Adrenal gland (tissue), 12 donors: ENCODE results near the gene TNKS1BP1. TPM values are rescaled to one million over a fixed set of nuclear protein-coding genes. Genes with fewer than 3 reads are reported as not detected.

Experiments
- DNase-seq, 7 donors: peaks; one replicate each; pipeline ENCODE4 v3.0.0-alpha.2; 2019 to 2020
- H3K27ac ChIP-seq, 5 donors: fragments of 200-600 bp; sonication (generic) in 4 of 5; 1 replicate in 3 of 5; 2 replicates in 2 of 5; pipeline versions ENCODE4 v1.5.1 to v1.8.0; 2016 to 2020; ENCODE audit warnings: mild to moderate bottlenecking in 1 of 5
- H3K27me3 ChIP-seq: fragments of 200-600 bp; 2 replicates; pipeline ENCODE4 v1.8.0; 2021
- H3K36me3 ChIP-seq, 2 donors: fragments of 200-600 bp; replicated peaks in 1 of 2; 1 replicate in 1 of 2; 2 replicates in 1 of 2; pipeline versions ENCODE4 v1.5.1 to v1.8.0; 2018 to 2022
- H3K4me1 ChIP-seq, 2 donors: fragments of 200-600 bp; replicated peaks in 1 of 2; 1 replicate in 1 of 2; 2 replicates in 1 of 2; pipeline versions ENCODE4 v1.5.1 to v1.8.0; 2018 to 2021
- H3K4me3 ChIP-seq, 4 donors: fragments of 200-600 bp; sonication (generic) in 3 of 4; one replicate each; pipeline ENCODE4 v1.5.1; 2016 to 2018
- H3K9me3 ChIP-seq, 3 donors: fragments of 200-600 bp; sonication (generic) in 1 of 3; replicated peaks in 1 of 3; 1 replicate in 2 of 3; 2 replicates in 1 of 3; pipeline versions ENCODE4 v1.5.1 to v1.8.0; 2016 to 2021
- CTCF ChIP-seq, 6 experiments: fragments of 450-650 bp in 4 of 6; fragments of 200-600 bp in 2 of 6; sonication (generic) in 1 of 6; IDR thresholded peaks; 1 replicate in 5 of 6; 2 replicates in 1 of 6; pipeline versions ENCODE4 v1.5.1 to v1.8.0; 2016 to 2021; ENCODE audit warnings: antibody characterized with exemption in 6 of 6, mild to moderate bottlenecking in 2 of 6, moderate library complexity in 1 of 6
- POLR2A ChIP-seq, 2 donors: fragments of 450-650 bp; IDR thresholded peaks; one replicate each; pipeline ENCODE4 v1.6.1; 2017; ENCODE audit warnings: antibody characterized with exemption in 2 of 2, mild to moderate bottlenecking in 2 of 2, moderate library complexity in 1 of 2
- WGBS, 4 donors: extraction: QIAGEN DNeasy Blood & Tissue Kit in 2 of 4; methylation state at CpG; one replicate each; pipeline versions ENCODE4 v1.1.5 to v1.1.7; 2013 to 2017; 5-methylcytosine and 5-hydroxymethylcytosine counted together
- intact Hi-C, 2 donors: fragments of 100-400 bp; cut with DNase I; formaldehyde crosslinking; loops; one replicate each; pipeline versions ENCODE4 v1.14.1 to v1.15.0; 2022 to 2023
- polyA plus RNA-seq, 3 donors: library from polyadenylated mRNA; stranded (reverse); fragments of 200-250 nt in 2 of 3; fragments of 350-450 nt in 1 of 3; fragmentation: Illumina TruSeq in 1 of 3; extraction: RNeasy Lipid Tissue Mini Kit (QIAGEN cat#74804) in 1 of 3; gene quantifications; one replicate each; pipeline ENCODE4 v1.2.3, GENCODE V29; 2013 to 2014
- total RNA-seq, 9 donors: library from RNA; depleted of rRNA in 4 of 9; stranded (reverse); fragments of >200 nt in 4 of 9; fragments of 120-200 nt in 1 of 9; fragmentation: NEBNext Ultra II Directional in 1 of 9; extraction: Animal tissue kit (Norgen Biotek cat#: 25700) in 1 of 9; gene quantifications; one replicate each; pipeline versions ENCODE4 v1.1.0 to v1.2.4, GENCODE V29; 2013 to 2023
- donor health status: healthy with polysubstance abuse.
- donor health status: Bipolar disorder and iron deficiency.
- donor health status: DM: yes; HTN: yes; CAD: no.
- donor health status: DM: no; HTN: no; CAD: no.
- donor health status: DM: no; HTN: no; CAD: no.
- donor health status: DM: yes; HTN: yes; CAD: no.

Gene TNKS1BP1
- total and polyA plus RNA-seq, 12 donors, result 24.5 to 338 (median 140) TPM

- no peaks in the 10 kb centered on the region for H3K9me3 ChIP-seq
- peak overlapping the region in 2 of 5 donors; percentile 61 to 98 for H3K27ac ChIP-seq
- DNase-seq, result no peak
- peaks cover 67 to 81% of the 10 kb centered on the region in 2 donors for H3K4me1 ChIP-seq
- intact Hi-C loops, result no loop called here
- 17 to 48% (median 31%) methylated on average over 2 of the region's 2 CpGs for WGBS, 4 donors
- TF ChIP-seq POLR2A (IDR thresholded peaks at IDR 0.05), result no peak
- TF ChIP-seq CTCF (IDR thresholded peaks at IDR 0.05), result no peak
- H3K27me3 ChIP-seq, result no peaks in the 10 kb centered on the region
- H3K4me3 ChIP-seq, result no peak overlapping the region
- H3K36me3 ChIP-seq, result peaks cover 0 to 62% of the 10 kb centered on the region in 2 donors
Measured at GRCh38 chr11:57318178-57318577, 6.6 kb downstream of the TNKS1BP1 start.

GRCh38 chr11:57316017-57316416, 8.7 kb downstream of the TNKS1BP1 start:
- 32 to 49% (median 35%) methylated on average over 3 of the region's 3 CpGs for WGBS, 4 donors
- peaks cover 64 to 83% of the 10 kb centered on the region in 2 donors for H3K4me1 ChIP-seq
- H3K36me3 ChIP-seq, result peaks cover 0 to 73% of the 10 kb centered on the region in 2 donors
- no peaks in the 10 kb centered on the region for H3K27me3 ChIP-seq
- H3K27ac ChIP-seq, result peak overlapping the region in 4 of 5 donors; percentile 11 to 98 (median 50)
- no peak for TF ChIP-seq POLR2A (IDR thresholded peaks at IDR 0.05)
- TF ChIP-seq CTCF (IDR thresholded peaks at IDR 0.05), result no peak
- H3K9me3 ChIP-seq, result no peaks in the 10 kb centered on the region
- no peak overlapping the region for H3K4me3 ChIP-seq
- DNase-seq, result peak in 4 of 7 donors; percentile 34 to 71 (median 62)
- intact Hi-C loops, result no loop called here

GRCh38 chr11:57315491-57315890, 9.3 kb downstream of the TNKS1BP1 start:
- TF ChIP-seq CTCF (IDR thresholded peaks at IDR 0.05) (no peak), POLR2A (IDR thresholded peaks at IDR 0.05) (no peak)
- Histone ChIP-seq H3K4me3 (no peak overlapping the region), H3K27me3 (no peaks in the 10 kb centered on the region), H3K9me3 (no peaks in the 10 kb centered on the region), H3K4me1 (peaks cover 65 to 83% of the 10 kb centered on the region in 2 donors), H3K36me3 (peaks cover 0 to 70% of the 10 kb centered on the region in 2 donors), H3K27ac (peak overlapping the region in 3 of 5 donors; percentile 54 to 98 (median 54))
- peak in 6 of 7 donors; percentile 45 to 76 (median 70) for DNase-seq
- intact Hi-C loops, result no loop called here
- WGBS, 4 donors, result 3 to 8% (median 5%) methylated on average over 8 of the region's 8 CpGs

- Histone ChIP-seq H3K9me3 (no peaks in the 10 kb centered on the region), H3K4me1 (peaks cover 69 to 84% of the 10 kb centered on the region in 2 donors), H3K27ac (peak overlapping the region in 2 of 5 donors; percentile 54 to 98), H3K4me3 (no peak overlapping the region), H3K27me3 (no peaks in the 10 kb centered on the region), H3K36me3 (peaks cover 0 to 70% of the 10 kb centered on the region in 2 donors)
- intact Hi-C loops, result no loop called here
- no peak for DNase-seq
- 87 to 91% (median 89%) methylated on average over 15 of the region's 15 CpGs for WGBS, 4 donors
- TF ChIP-seq POLR2A (IDR thresholded peaks at IDR 0.05) (no peak), CTCF (IDR thresholded peaks at IDR 0.05) (no peak)
Measured at GRCh38 chr11:57314221-57314973, 10.4 kb downstream of the TNKS1BP1 start.
